Activated naive CD8-positive, alpha-beta T cell treated with anti-CD3 and anti-CD28 coated beads, Interleukin-2, amount 50 U/mL, for 16 hours (primary cell): Measurements from ENCODE around the gene TSC2.
"Not testable (repeated sequence)": the region's sequence is repeated elsewhere in the genome, so short reads cannot be mapped to it uniquely, and the experiment has no call there.

Source experiments
- DNase-seq: peaks from one replicate; pipeline ENCODE4 v3.0.0-alpha.2; 2020; ENCODE audit warnings: low read depth, low spot score

The TSC2 gene

GRCh38 chr16:2086106-2086742, 38.4 kb downstream of the TSC2 start:
- no peak for DNase-seq

- no peak for DNase-seq
Measured at GRCh38 chr16:2086812-2087747, 39.3 kb downstream of the TSC2 start.

- DNase-seq = no peak
Measured at GRCh38 chr16:2087748-2088631, 40.2 kb downstream of the TSC2 start.

DNA sequence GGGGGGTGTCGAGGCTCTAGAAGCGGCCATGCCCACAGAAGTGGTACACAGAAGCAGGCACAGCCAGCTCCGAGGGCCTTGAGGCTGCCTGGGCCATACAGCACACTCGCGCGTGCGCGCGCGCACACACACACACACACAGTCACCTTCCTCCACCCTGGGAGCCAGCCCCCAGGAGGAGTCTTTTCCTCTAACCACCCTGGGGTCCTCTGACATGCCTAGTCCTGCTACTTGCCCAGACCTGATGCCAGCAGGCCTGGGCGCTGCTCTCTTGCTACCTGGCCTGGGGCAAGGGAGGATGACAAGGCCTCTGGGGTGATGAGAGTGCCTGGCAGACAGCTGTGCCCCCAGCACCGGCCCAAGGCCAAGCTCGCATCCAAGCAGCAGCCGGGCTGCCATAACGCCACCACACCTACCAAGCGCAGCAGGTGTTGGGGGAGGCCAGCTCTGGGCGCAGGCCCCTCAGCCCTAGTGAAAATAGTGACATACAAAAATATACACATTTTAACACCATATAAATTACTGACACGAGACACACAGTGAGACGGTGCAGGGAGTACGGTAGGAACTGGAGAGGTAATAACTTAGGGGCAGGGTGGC, 41.1 kb downstream of the TSC2 start:
- DNase-seq = no peak

GRCh38 chr16:2089706-2090480, 42.1 kb downstream of the TSC2 start:
- DNase-seq = no peak

DNA sequence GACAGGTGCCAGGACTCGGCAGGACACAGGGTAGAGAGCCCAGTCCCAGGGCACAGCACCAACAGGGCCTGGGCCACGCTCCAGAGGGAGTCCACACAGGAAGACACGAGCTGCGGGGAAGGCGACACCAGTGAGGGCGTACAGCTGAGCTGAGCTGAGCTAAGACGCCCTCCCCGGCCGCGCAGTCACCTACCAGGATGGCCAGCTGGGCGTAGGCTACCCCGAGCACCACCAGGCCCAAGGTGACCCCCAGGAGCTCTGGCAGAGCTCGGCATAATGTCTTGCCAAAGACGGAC, 42.6 kb downstream of the TSC2 start:
- DNase-seq = no peak

GRCh38 chr16:2090777-2091546, 43.2 kb downstream of the TSC2 start:
- no peak for DNase-seq

- no peak for DNase-seq
Measured at GRCh38 chr16:2091547-2092255, 43.9 kb downstream of the TSC2 start.

- no peak for DNase-seq
Measured at GRCh38 chr16:2092256-2092620, 44.5 kb downstream of the TSC2 start.

GRCh38 chr16:2092866-2093265, 45.1 kb downstream of the TSC2 start:
- no peak for DNase-seq

- DNase-seq = no peak
Measured at GRCh38 chr16:2093793-2094192, 46.0 kb downstream of the TSC2 start.

DNA sequence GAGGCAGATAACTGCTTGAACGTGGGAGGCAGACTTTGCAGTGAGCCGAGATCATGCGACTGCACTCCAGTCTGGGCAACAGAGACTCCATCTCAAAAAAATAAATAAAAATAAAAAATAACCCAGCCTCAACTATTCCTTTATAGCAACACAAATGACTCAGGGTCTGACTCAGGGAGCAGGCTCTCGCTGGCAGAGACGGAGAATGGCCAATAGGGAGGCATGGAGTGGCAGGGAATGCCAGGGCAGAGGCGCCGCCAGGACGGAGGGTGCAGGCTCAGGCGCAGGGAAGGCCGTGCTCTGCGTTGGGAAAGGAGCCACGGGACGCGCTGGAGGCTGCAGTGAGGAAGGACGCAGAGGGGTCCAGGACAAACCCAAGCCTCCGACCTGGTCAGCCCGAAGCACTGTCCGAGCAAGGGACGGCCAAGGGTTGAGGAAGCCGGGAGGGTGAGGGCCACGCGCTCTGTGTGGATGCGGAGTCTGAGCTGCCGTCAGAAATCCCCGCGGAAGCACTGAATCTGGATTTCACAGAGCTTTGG, 47.6 kb downstream of the TSC2 start:
- no peak for DNase-seq

GRCh38 chr16:2095918-2096582, 48.3 kb downstream of the TSC2 start:
- DNase-seq = no peak

GRCh38 chr16:2096853-2097595, 49.2 kb downstream of the TSC2 start:
- no peak for DNase-seq

DNA sequence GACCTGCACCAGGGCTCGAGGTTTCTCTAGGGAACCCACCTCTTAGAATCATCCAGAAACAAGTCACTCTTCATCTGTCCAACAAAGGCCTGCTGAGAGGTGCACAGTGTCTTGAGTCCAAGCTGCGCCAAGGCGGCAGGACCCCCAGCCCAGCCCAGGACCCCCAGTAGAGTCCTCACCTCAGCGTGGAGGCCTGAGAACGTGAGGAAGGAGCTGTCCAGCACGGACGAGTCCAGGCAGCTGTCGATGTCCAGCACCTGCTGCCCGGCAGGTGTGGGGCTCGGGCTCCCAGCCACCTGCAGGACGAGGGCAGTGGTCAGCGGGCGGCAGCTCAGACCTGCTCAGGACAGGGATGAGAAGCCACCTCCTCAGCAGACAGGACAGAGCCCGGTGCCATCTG, 49.9 kb downstream of the TSC2 start:
- not testable (repeated sequence) for DNase-seq

GRCh38 chr16:2101581-2101980, 53.8 kb downstream of the TSC2 start:
- not testable (repeated sequence) for DNase-seq

DNA sequence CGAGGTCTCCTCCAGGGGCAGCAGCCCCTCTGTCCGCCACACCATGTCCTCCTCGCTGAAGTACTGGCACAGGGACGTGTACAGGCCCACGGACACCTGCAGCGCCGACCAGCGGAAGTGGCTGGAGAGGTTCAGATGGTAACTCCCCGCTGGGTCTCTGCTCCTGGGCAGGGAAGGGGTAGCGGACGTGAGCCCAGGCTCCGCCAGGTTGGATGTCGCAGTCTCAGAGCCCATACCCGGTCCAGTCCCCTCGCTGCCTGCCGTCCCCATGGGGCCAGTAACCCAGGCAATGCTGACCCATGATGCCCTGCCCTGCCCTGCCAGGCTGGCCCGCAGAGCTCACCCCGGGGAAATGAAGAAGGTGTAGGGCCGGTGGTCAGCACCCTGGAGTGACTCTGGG, 54.7 kb downstream of the TSC2 start:
- DNase-seq = no peak

- not testable (repeated sequence) for DNase-seq
Measured at GRCh38 chr16:2104464-2104863, 56.7 kb downstream of the TSC2 start.
